ENCODE results near the gene TCP11L1.
"Not testable (repeated sequence)": the region's sequence is repeated elsewhere in the genome, so short reads cannot be mapped to it uniquely, and the experiment has no call there.

TCP11L1 gene

GRCh38 chr11:33068611-33069340, 29.4 kb downstream of the TCP11L1 start:
- DNase-seq: no peak

- no peak for DNase-seq
Measured at GRCh38 chr11:33072465-33072864, 33.1 kb downstream of the TCP11L1 start.

GRCh38 chr11:33083918-33084317, 44.5 kb downstream of the TCP11L1 start:
- no peak for DNase-seq

GRCh38 chr11:33086017-33086416, 46.6 kb downstream of the TCP11L1 start:
- no peak for DNase-seq

- no peak for DNase-seq
Measured at GRCh38 chr11:33089776-33090175, 50.4 kb downstream of the TCP11L1 start.

GRCh38 chr11:33094157-33094556, 54.8 kb downstream of the TCP11L1 start:
- DNase-seq: no peak

GRCh38 chr11:33103836-33104235, 64.5 kb downstream of the TCP11L1 start:
- DNase-seq: no peak

GRCh38 chr11:33109294-33109895, 70.0 kb downstream of the TCP11L1 start:
- DNase-seq: no peak

GRCh38 chr11:33110083-33110482, 70.7 kb downstream of the TCP11L1 start:
- DNase-seq: no peak

- DNase-seq: no peak
Measured at GRCh38 chr11:33116535-33116934, 77.2 kb downstream of the TCP11L1 start.

- DNase-seq: not testable (repeated sequence)
Measured at GRCh38 chr11:33122696-33123095, 83.3 kb downstream of the TCP11L1 start.
